Measurements from ENCODE around the gene TSPOAP1.
A peak's percentile ranks its signal among the peaks of the same experiment; 100 is the strongest.
"Not testable (repeated sequence)": the region's sequence is repeated elsewhere in the genome, so short reads cannot be mapped to it uniquely, and the experiment has no call there.

Gene TSPOAP1

GRCh38 chr17:58362368-58363014 lies 33.9 kb upstream of the TSPOAP1 start:
- no peak for DNase-seq

- no peak for DNase-seq
These were observed 31.9 kb upstream of the TSPOAP1 start for GRCh38 chr17:58360296-58361063.

GRCh38 chr17:58358408-58359172 lies 30.0 kb upstream of the TSPOAP1 start:
- no peak for DNase-seq

GRCh38 chr17:58357312-58358297 lies 29.0 kb upstream of the TSPOAP1 start:
- DNase-seq, result no peak

- no peak for DNase-seq
These were observed 27.6 kb upstream of the TSPOAP1 start for GRCh38 chr17:58356231-58356630.

GRCh38 chr17:58354541-58355216 lies 26.1 kb upstream of the TSPOAP1 start:
- DNase-seq, result no peak

- DNase-seq, result no peak
These were observed 24.8 kb upstream of the TSPOAP1 start for GRCh38 chr17:58353389-58353825.

GRCh38 chr17:58352596-58353388 lies 24.2 kb upstream of the TSPOAP1 start:
- no peak for DNase-seq

- DNase-seq, result peak; percentile 91
These were observed 23.4 kb upstream of the TSPOAP1 start, which contains the start of gene SUPT4H1 for GRCh38 chr17:58351831-58352595. SUPT4H1 (minus strand) TSS chr17:58352201; CDS start chr17:58352135, 66 bp downstream.

- no peak for DNase-seq
These were observed 22.6 kb upstream of the TSPOAP1 start for GRCh38 chr17:58351182-58351581.

- no peak for DNase-seq
These were observed 19.4 kb upstream of the TSPOAP1 start for GRCh38 chr17:58348038-58348437.

- no peak for DNase-seq
These were observed 16.9 kb upstream of the TSPOAP1 start for GRCh38 chr17:58345500-58345899.

GRCh38 chr17:58344791-58345157 lies 16.2 kb upstream of the TSPOAP1 start:
- no peak for DNase-seq

- DNase-seq, result no peak
These were observed 15.6 kb upstream of the TSPOAP1 start for GRCh38 chr17:58344047-58344790.

- DNase-seq, result no peak
These were observed 14.5 kb upstream of the TSPOAP1 start for GRCh38 chr17:58343131-58343530.

- no peak for DNase-seq
These were observed 13.4 kb upstream of the TSPOAP1 start for GRCh38 chr17:58341861-58342475.

- not testable (repeated sequence) for DNase-seq
These were observed 12.7 kb upstream of the TSPOAP1 start for GRCh38 chr17:58341136-58341860.

GRCh38 chr17:58340405-58340876 lies 11.8 kb upstream of the TSPOAP1 start:
- no peak for DNase-seq
